ENCODE data around the gene AZGP1.
"Not testable (repeated sequence)": the region's sequence is repeated elsewhere in the genome, so short reads cannot be mapped to it uniquely, and the experiment has no call there.

AZGP1 gene

GRCh38 chr7:99952649-99953048 is 23.2 kb downstream of the AZGP1 start:
- DNase-seq (ENCODE audit: low spot score) = not testable (repeated sequence)

GRCh38 chr7:99950819-99951218 is 25.0 kb downstream of the AZGP1 start:
- not testable (repeated sequence) for DNase-seq (ENCODE audit: low spot score)

GRCh38 chr7:99949645-99950228 is 26.1 kb downstream of the AZGP1 start:
- DNase-seq (ENCODE audit: low spot score) = no peak

GRCh38 chr7:99947608-99948007 is 28.2 kb downstream of the AZGP1 start:
- DNase-seq (ENCODE audit: low spot score) = no peak

GRCh38 chr7:99944497-99945070 is 31.2 kb downstream of the AZGP1 start:
- DNase-seq (ENCODE audit: low spot score) = no peak

- no peak for DNase-seq (ENCODE audit: low spot score)
These were observed 32.0 kb downstream of the AZGP1 start for GRCh38 chr7:99943641-99944496.

GRCh38 chr7:99938296-99938695 is 37.5 kb downstream of the AZGP1 start:
- no peak for DNase-seq (ENCODE audit: low spot score)

GRCh38 chr7:99935009-99935408 is 40.8 kb downstream of the AZGP1 start:
- DNase-seq (ENCODE audit: low spot score) = not testable (repeated sequence)

GRCh38 chr7:99930376-99930775 is 45.5 kb downstream of the AZGP1 start:
- DNase-seq (ENCODE audit: low spot score) = no peak

- no peak for DNase-seq (ENCODE audit: low spot score)
These were observed 46.1 kb downstream of the AZGP1 start for GRCh38 chr7:99929730-99930053.

- DNase-seq (ENCODE audit: low spot score) = peak; percentile 24
These were observed 46.7 kb downstream of the AZGP1 start, which contains the start of gene GJC3 for GRCh38 chr7:99928994-99929729. GJC3 (minus strand) TSS chr7:99929620; CDS start chr7:99929620, 0 bp downstream.

- DNase-seq (ENCODE audit: low spot score) = no peak
These were observed 47.6 kb downstream of the AZGP1 start for GRCh38 chr7:99928188-99928587.

- DNase-seq (ENCODE audit: low spot score) = no peak
These were observed 48.3 kb downstream of the AZGP1 start for GRCh38 chr7:99927536-99927935.

- DNase-seq (ENCODE audit: low spot score) = no peak
These were observed 49.5 kb downstream of the AZGP1 start for GRCh38 chr7:99926321-99926720.

- no peak for DNase-seq (ENCODE audit: low spot score)
These were observed 52.6 kb downstream of the AZGP1 start for GRCh38 chr7:99923200-99923599.

- no peak for DNase-seq (ENCODE audit: low spot score)
These were observed 55.7 kb downstream of the AZGP1 start for GRCh38 chr7:99920149-99920548.

- no peak for DNase-seq (ENCODE audit: low spot score)
These were observed 56.1 kb downstream of the AZGP1 start for GRCh38 chr7:99919814-99920112.

GRCh38 chr7:99918959-99919813 is 56.6 kb downstream of the AZGP1 start, which contains the start of gene TRIM4:
TRIM4 (minus strand) TSS chr7:99919530; CDS start chr7:99919401, 129 bp downstream.
- DNase-seq (ENCODE audit: low spot score) = peak; percentile 93

Data from putamen (tissue), 1 donor.